Mucosa of stomach (tissue), 1 donor: ENCODE results near the gene CHRNA9.

Source experiments
- H3K27me3 ChIP-seq: one replicate; pipeline ENCODE4 v1.7.0; 2013; ENCODE audit warnings: mild to moderate bottlenecking, low read length; ENCODE audit not compliant: control insufficient read depth, insufficient read depth
- H3K36me3 ChIP-seq: one replicate; pipeline ENCODE4 v1.7.0; 2013; ENCODE audit warnings: low read length; ENCODE audit not compliant: control insufficient read depth, insufficient read depth
- H3K4me1 ChIP-seq: one replicate; pipeline ENCODE4 v1.7.0; 2013; ENCODE audit warnings: mild to moderate bottlenecking, low read length; ENCODE audit not compliant: control insufficient read depth, insufficient read depth
- H3K4me3 ChIP-seq: one replicate; pipeline ENCODE4 v1.7.0; 2013; ENCODE audit warnings: low read length
- H3K9ac ChIP-seq: one replicate; pipeline ENCODE4 v1.7.0; 2013; ENCODE audit warnings: mild to moderate bottlenecking, low read length, moderate library complexity
- H3K9me3 ChIP-seq: one replicate; pipeline ENCODE4 v1.7.0; 2013; ENCODE audit warnings: mild to moderate bottlenecking, low read length, moderate library complexity; ENCODE audit not compliant: control insufficient read depth
- donor health status: Pancreatic carcinoma.

Gene CHRNA9

GRCh38 chr4:40314951-40315350, 20.2 kb upstream of the CHRNA9 start:
- no peak overlapping the region for H3K4me3 ChIP-seq
- no peak overlapping the region for H3K9ac ChIP-seq
- no peaks in the 10 kb centered on the region for H3K27me3 ChIP-seq
- H3K4me1 ChIP-seq = peaks cover 34% of the 10 kb centered on the region
- H3K9me3 ChIP-seq = no peaks in the 10 kb centered on the region
- H3K36me3 ChIP-seq = no peaks in the 10 kb centered on the region

- Histone ChIP-seq H3K9ac (peak overlapping the region; percentile 64), H3K4me3 (peak overlapping the region; percentile 33), H3K4me1 (peaks cover 34% of the 10 kb centered on the region), H3K9me3 (no peaks in the 10 kb centered on the region), H3K27me3 (no peaks in the 10 kb centered on the region), H3K36me3 (no peaks in the 10 kb centered on the region)
Observed at GRCh38 chr4:40316333-40316781, 18.8 kb upstream of the CHRNA9 start.

- H3K27me3 ChIP-seq = no peaks in the 10 kb centered on the region
- H3K36me3 ChIP-seq = no peaks in the 10 kb centered on the region
- peak overlapping the region; percentile 33 for H3K4me3 ChIP-seq
- H3K9ac ChIP-seq = peak overlapping the region; percentile 64
- H3K4me1 ChIP-seq = peaks cover 29% of the 10 kb centered on the region
- no peaks in the 10 kb centered on the region for H3K9me3 ChIP-seq
Observed at GRCh38 chr4:40316782-40317635, 18.1 kb upstream of the CHRNA9 start.

GRCh38 chr4:40317916-40318658, 17.0 kb upstream of the CHRNA9 start:
- H3K9ac ChIP-seq = no peak overlapping the region
- H3K27me3 ChIP-seq = no peaks in the 10 kb centered on the region
- no peaks in the 10 kb centered on the region for H3K9me3 ChIP-seq
- H3K36me3 ChIP-seq = no peaks in the 10 kb centered on the region
- H3K4me3 ChIP-seq = no peak overlapping the region
- peaks cover 30% of the 10 kb centered on the region for H3K4me1 ChIP-seq

GRCh38 chr4:40321574-40322275, 13.4 kb upstream of the CHRNA9 start:
- Histone ChIP-seq H3K4me1 (peaks cover 35% of the 10 kb centered on the region), H3K9ac (no peak overlapping the region), H3K36me3 (no peaks in the 10 kb centered on the region), H3K4me3 (no peak overlapping the region), H3K27me3 (no peaks in the 10 kb centered on the region), H3K9me3 (no peaks in the 10 kb centered on the region)

GRCh38 chr4:40322811-40323210, 12.3 kb upstream of the CHRNA9 start:
- H3K36me3 ChIP-seq = no peaks in the 10 kb centered on the region
- H3K9me3 ChIP-seq = no peaks in the 10 kb centered on the region
- peaks cover 28% of the 10 kb centered on the region for H3K4me1 ChIP-seq
- no peaks in the 10 kb centered on the region for H3K27me3 ChIP-seq
- no peak overlapping the region for H3K4me3 ChIP-seq
- H3K9ac ChIP-seq = no peak overlapping the region

GRCh38 chr4:40323866-40324265, 11.3 kb upstream of the CHRNA9 start:
- peaks cover 28% of the 10 kb centered on the region for H3K4me1 ChIP-seq
- H3K36me3 ChIP-seq = no peaks in the 10 kb centered on the region
- H3K9ac ChIP-seq = no peak overlapping the region
- H3K27me3 ChIP-seq = no peaks in the 10 kb centered on the region
- no peak overlapping the region for H3K4me3 ChIP-seq
- no peaks in the 10 kb centered on the region for H3K9me3 ChIP-seq

- H3K27me3 ChIP-seq = no peaks in the 10 kb centered on the region
- H3K4me1 ChIP-seq = peaks cover 21% of the 10 kb centered on the region
- H3K9me3 ChIP-seq = no peaks in the 10 kb centered on the region
- H3K36me3 ChIP-seq = no peaks in the 10 kb centered on the region
- H3K9ac ChIP-seq = no peak overlapping the region
- H3K4me3 ChIP-seq = no peak overlapping the region
Observed at GRCh38 chr4:40325406-40326019, 9.6 kb upstream of the CHRNA9 start.

- no peak overlapping the region for H3K4me3 ChIP-seq
- peaks cover 19% of the 10 kb centered on the region for H3K4me1 ChIP-seq
- H3K27me3 ChIP-seq = no peaks in the 10 kb centered on the region
- no peaks in the 10 kb centered on the region for H3K36me3 ChIP-seq
- H3K9me3 ChIP-seq = no peaks in the 10 kb centered on the region
- H3K9ac ChIP-seq = no peak overlapping the region
Observed at GRCh38 chr4:40327340-40327739, 7.8 kb upstream of the CHRNA9 start.

- Histone ChIP-seq H3K36me3 (no peaks in the 10 kb centered on the region), H3K27me3 (no peaks in the 10 kb centered on the region), H3K4me1 (peaks cover 10% of the 10 kb centered on the region), H3K4me3 (no peak overlapping the region), H3K9ac (no peak overlapping the region), H3K9me3 (no peaks in the 10 kb centered on the region)
Observed at GRCh38 chr4:40328383-40328782, 6.8 kb upstream of the CHRNA9 start.

- Histone ChIP-seq H3K9ac (no peak overlapping the region), H3K4me3 (no peak overlapping the region), H3K27me3 (no peaks in the 10 kb centered on the region), H3K9me3 (no peaks in the 10 kb centered on the region), H3K4me1 (peaks cover 4% of the 10 kb centered on the region), H3K36me3 (no peaks in the 10 kb centered on the region)
Observed at GRCh38 chr4:40329805-40330204, 5.3 kb upstream of the CHRNA9 start.
